ENCODE measurements around the gene RNF146. TPM values are rescaled to one million over a fixed set of nuclear protein-coding genes. Genes with fewer than 3 reads are reported as not detected.
A peak's percentile ranks its signal among the peaks of the same experiment; 100 is the strongest.

RNF146 gene
- total RNA-seq, 1 donor from 2014 or later = 16.5 TPM

DNA sequence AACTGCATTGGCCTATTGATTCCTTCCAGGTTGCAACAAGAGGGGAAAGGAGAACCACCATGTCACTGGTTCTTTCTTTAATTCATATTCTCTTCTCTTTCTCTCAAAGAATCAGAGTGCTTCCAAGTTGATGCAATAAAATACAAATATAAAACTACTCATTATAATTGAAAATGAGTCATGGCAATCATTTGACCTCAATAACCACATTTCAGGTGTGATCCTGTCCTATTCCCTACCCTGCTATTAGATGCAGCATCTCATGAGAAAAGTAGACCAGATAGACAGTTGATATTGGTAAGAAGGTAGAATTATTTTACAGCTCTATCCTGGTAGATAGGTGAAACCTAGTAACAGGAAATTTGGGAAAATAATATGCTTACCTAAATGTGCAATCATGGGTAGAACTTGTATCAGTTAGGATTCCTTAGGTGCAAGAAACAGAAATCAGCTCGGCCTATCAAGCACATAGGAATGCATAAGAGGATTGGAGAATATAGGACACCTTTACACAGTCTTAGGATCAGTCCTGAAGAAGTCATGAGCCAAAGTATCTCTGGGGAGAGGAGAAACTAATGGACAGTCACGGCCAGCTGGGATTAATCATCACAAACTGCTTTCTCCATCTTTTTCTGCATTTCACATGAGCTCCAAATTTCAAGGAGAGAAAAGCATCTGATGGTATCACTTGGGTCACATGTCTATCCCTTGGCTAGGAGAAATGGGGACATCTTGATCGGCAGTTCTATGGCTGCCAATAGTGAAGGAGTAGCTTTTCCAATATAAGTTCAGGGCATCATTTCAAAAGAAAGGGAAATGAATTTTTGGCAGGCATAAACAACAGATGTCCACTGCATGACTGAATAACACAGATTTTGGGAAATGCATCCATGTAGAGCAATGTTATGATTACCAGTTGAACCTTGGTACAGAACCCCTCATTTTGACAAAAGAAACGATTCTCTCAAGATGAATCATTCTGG lies 19.3 kb upstream of the RNF146 start:
- TF ChIP-seq, protein P1, sequence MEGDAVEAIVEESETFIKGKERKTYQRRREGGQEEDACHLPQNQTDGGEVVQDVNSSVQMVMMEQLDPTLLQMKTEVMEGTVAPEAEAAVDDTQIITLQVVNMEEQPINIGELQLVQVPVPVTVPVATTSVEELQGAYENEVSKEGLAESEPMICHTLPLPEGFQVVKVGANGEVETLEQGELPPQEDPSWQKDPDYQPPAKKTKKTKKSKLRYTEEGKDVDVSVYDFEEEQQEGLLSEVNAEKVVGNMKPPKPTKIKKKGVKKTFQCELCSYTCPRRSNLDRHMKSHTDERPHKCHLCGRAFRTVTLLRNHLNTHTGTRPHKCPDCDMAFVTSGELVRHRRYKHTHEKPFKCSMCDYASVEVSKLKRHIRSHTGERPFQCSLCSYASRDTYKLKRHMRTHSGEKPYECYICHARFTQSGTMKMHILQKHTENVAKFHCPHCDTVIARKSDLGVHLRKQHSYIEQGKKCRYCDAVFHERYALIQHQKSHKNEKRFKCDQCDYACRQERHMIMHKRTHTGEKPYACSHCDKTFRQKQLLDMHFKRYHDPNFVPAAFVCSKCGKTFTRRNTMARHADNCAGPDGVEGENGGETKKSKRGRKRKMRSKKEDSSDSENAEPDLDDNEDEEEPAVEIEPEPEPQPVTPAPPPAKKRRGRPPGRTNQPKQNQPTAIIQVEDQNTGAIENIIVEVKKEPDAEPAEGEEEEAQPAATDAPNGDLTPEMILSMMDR (conservative IDR thresholded peaks at IDR 0.05; ENCODE audit: low read depth, low read length) = no peak
- no peak for DNase-seq (ENCODE audit: low read depth)
- H3K4me3 ChIP-seq (ENCODE audit: low read depth, low read length) = no peak overlapping the region

DNA sequence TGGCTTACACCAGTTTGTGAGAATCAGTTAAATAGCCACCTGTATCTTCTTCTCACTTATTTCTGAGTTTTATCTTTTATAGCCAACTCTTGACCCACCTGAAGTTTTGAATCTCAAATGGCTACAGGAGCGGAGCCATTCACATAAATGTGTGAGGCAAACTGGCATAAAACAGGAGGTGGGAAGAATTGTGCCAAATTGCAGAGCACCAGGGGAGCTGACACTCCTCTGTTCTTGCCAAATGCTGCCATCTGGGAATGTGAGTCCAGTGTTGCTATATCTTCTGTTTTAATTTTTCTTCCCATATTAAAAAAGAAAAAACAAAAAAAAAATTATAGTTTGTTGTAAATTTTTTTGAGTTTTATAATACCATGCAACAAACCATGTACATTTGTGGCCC lies 17.0 kb upstream of the RNF146 start:
- TF ChIP-seq, protein P1 (conservative IDR thresholded peaks at IDR 0.05; ENCODE audit: low read depth, low read length) = no peak
- no peak for DNase-seq (ENCODE audit: low read depth)
- H3K4me3 ChIP-seq (ENCODE audit: low read depth, low read length) = no peak overlapping the region

GRCh38 chr6:127255286-127255685 lies 11.4 kb upstream of the RNF146 start:
- DNase-seq (ENCODE audit: low read depth) = no peak
- TF ChIP-seq, protein P1 (conservative IDR thresholded peaks at IDR 0.05; ENCODE audit: low read depth, low read length) = no peak
- no peak overlapping the region for H3K4me3 ChIP-seq (ENCODE audit: low read depth, low read length)

DNA sequence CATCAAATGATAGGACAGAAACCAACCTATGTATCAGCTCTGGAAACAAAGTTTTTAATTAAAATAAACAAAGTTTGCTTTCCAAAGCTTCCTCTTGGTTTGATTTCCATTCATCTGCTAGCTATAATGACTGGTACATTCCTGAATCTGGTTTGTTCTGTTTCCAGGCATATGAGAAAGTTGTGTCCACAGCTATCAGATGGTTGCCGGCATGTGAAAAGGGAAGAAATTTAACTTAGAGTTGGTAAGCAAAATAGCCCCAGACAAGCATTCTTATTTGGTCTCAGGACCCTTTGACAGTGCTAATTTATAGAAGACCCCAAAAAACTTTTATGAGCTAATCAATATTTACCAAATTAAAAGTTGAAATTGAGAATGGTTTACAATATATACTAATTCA lies 3.8 kb upstream of the RNF146 start:
- TF ChIP-seq, protein P1 (conservative IDR thresholded peaks at IDR 0.05; ENCODE audit: low read depth, low read length) = no peak
- no peak overlapping the region for H3K4me3 ChIP-seq (ENCODE audit: low read depth, low read length)
- no peak for DNase-seq (ENCODE audit: low read depth)

- no peak for DNase-seq (ENCODE audit: low read depth)
- TF ChIP-seq, protein P1 (conservative IDR thresholded peaks at IDR 0.05; ENCODE audit: low read depth, low read length) = no peak
- H3K4me3 ChIP-seq (ENCODE audit: low read depth, low read length) = no peak overlapping the region
Measured at GRCh38 chr6:127263481-127263880, 3.2 kb upstream of the RNF146 start.

DNA sequence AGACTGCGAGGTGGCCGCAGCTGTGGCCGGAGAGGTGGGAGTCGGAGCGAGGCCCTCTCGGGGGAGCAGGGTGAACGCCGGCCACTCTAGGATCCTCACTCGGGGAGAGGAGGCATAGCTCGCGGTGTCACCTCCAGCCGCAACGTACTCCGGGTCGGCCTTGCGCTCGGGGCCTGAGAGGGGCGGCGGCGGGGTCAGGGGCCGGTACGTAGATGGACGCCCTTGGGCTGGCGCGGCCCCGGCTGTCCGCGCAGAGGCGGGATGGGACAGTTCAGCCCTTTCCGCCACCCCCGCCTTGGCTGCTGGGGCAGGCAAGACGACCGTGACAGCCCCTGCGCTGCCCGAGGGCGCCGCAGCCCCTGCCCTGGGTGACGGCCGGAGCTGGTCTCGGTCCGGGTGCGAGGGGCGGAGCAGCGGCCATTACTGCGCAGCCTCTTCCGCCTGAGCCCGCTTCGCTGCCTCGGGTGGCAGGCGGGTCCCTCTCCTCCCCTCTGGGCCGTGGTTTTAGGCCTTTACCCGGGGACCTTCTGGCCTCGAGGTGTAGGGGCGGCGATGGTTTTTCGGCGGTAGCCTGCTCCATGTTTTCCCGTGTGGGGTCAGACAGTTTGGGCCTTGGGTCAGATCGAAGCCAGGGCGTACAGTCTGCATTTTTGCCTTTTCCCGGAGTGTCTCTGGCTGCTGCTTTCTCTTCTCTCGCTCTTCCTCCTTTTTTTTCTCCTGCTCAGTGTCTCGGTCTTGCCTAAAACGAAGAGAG lies 405 bp downstream of the RNF146 start:
- TF ChIP-seq, protein P1 (conservative IDR thresholded peaks at IDR 0.05; ENCODE audit: low read depth, low read length) = no peak
- DNase-seq (ENCODE audit: low read depth) = no peak
- H3K4me3 ChIP-seq (ENCODE audit: low read depth, low read length) = peak overlapping the region; percentile 84
